Measurements from ENCODE around the gene VSIG10.
"Not testable (repeated sequence)": the region's sequence is repeated elsewhere in the genome, so short reads cannot be mapped to it uniquely, and the experiment has no call there.

Gene VSIG10, protein sequence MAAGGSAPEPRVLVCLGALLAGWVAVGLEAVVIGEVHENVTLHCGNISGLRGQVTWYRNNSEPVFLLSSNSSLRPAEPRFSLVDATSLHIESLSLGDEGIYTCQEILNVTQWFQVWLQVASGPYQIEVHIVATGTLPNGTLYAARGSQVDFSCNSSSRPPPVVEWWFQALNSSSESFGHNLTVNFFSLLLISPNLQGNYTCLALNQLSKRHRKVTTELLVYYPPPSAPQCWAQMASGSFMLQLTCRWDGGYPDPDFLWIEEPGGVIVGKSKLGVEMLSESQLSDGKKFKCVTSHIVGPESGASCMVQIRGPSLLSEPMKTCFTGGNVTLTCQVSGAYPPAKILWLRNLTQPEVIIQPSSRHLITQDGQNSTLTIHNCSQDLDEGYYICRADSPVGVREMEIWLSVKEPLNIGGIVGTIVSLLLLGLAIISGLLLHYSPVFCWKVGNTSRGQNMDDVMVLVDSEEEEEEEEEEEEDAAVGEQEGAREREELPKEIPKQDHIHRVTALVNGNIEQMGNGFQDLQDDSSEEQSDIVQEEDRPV
- total RNA-seq: 0.68 to 2.6 (median 1.3) reads per million in 4 experiments

DNA sequence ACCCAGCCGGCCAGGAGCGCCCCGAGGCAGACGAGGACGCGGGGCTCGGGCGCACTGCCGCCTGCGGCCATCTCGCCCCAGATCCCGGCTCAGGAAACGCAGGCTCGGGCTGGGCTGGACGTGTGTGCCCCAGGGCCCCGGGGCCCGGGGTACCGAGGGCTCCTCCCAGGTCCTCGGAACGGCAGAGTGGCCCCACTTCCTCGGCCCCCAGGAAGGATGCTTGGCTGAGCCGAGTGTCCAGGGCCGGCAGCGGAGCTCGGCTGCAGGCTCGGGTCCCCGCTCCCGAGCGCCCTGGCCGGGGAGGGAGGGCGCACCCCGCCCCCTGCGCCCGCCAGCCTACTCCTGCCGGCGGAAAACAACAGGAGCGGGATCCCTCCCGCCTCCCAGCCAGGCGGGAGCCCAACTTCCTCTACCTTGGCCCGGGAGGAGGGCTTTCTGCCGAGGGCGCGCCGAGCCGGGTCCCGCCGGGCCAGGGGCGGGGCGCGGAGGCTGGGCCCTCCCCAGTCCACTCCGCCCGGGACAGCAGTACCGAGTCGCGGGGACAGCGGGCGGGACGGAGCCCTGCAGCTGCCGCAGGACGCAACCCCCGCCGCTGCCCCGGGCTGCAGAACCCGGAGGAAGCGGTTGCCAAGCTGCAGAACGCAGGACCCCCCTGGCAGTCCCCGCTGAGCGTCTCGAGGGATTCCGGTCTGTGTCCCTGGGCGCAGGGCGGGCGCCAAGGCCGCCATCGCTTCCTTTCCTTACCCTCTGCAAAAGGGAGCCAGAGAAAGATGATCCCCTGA, at the start of gene VSIG10:
VSIG10 (minus strand) TSS at position 411 of the 782 bp plus-strand sequence; CDS start at position 71, 340 bp downstream.
- DNase-seq: no peak

DNA sequence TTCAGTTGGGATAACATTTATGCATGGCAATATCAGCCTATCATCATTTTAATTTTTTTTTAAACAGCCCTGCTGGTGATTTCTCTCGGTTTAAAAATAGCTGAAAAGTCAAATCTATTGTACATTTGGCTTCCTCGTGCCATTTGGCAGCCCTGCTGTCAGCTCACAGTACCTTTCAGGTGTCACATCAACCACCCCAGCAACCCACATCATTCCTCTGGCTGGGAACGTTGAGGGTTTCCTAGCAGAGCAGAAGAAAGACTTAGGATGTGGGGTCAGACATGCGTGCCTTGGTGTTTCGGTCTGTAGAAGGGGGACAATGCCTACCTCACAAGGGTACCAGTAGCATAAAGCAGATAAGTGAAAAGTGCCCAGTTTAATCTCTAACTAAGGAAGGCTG, 47.9 kb upstream of the VSIG10 start:
- DNase-seq: no peak

DNA sequence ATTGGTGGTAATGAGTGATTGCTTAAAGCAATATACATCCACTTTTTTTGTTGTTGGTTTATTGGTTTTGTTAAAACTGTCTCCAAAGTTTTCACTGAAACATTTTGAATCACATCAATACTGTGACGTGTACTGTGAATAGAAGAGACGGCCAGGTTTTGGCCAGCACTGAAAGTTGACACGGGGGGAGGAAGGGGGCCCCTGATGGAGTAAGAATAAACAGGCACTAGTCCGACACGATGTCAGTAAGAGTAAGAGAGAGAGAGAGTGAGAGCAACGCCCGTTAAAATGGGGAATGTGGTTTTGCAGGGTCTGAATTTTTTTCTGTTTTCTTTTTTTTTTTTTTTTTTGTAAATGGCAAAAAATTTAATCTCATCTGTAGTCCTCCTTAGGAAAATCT, 46.8 kb upstream of the VSIG10 start:
- no peak for DNase-seq

DNA sequence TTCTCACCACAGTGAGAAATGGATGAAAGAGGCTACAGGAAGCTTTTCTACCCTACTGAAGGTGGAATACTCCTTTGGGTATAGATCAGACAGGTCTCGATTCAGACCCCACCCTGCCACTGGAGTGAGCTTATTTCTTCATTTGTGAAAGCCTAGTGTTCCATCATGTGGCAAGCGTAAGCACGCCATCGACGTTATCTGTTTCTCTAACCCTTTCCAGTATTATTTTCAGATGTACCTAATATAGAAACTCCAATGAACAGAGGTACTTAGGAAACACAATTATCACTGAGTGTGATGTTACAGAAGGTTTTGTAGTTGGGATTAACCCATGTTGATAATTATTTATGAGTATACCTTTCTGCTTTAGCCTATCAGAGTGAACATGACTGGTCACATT, 44.5 kb upstream of the VSIG10 start:
- DNase-seq: no peak

DNA sequence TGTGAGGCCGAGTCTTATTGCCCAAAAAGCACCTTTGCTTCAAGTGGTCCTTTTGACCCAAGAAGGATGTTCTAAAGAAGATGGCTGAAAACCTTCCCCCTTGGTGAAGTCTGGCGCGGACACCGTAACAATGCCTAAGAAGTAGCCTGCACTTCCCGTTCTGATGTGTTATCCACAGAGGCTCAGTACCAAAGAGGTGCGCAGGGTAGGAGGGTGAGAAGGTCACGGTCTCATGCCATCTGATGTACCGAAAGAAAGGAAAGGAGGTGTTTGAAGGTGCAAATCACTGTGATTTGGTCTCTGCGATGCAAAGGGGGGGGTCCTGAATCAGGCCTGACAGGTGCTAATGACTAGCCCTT, 42.0 kb upstream of the VSIG10 start:
- no peak for DNase-seq

DNA sequence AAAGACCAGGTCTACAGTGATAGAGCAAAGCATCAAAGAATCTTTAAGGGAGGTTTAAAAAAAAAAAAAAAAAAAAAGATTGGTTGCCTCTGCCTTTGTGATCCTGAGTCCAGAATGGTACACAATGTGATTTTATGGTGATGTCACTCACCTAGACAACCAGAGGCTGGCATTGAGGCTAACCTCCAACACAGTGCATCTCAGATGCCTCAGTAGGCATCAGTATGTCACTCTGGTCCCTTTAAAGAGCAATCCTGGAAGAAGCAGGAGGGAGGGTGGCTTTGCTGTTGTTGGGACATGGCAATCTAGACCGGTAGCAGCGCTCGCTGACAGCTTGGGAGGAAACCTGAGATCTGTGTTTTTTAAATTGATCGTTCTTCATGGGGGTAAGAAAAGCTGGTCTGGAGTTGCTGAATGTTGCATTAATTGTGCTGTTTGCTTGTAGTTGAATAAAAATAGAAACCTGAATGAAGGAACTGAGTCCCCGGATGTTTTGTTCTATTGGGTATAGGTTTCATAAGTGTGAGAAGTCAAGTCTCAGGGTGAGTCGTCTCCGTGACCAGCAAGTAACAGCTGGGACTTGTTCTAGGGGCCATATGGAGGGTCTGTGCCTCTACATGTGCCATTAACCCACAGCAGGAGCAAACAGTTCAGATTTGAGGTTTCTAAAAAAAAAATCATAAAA, 41.4 kb upstream of the VSIG10 start:
- DNase-seq: no peak

DNA sequence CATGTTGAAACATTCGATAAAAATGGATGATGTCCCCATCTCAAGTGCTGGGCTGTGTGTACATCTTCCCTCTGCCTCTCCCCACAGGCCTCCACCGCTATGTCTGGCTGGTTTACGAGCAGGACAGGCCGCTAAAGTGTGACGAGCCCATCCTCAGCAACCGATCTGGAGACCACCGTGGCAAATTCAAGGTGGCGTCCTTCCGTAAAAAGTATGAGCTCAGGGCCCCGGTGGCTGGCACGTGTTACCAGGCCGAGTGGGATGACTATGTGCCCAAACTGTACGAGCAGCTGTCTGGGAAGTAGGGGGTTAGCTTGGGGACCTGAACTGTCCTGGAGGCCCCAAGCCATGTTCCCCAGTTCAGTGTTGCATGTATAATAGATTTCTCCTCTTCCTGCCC, 40.7 kb upstream of the VSIG10 start:
- no peak for DNase-seq

DNA sequence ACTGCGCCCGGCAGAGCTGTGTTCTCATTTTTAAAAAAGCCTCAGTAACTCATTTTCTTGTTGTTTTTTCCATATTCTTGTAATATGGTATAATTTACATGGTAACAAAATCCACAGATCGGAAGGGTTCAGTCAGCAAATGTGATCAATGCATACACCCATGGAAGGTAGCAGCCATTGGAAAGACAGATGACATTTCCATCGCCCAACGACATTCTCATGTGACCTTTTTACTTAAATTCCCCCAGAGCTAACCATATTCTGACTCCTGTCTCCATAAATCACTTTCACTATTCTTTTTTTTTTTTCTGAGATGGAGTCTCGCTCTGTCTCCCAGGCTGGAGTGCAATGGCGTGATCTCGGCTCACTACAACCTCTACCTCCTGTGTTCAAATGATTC, 37.0 kb upstream of the VSIG10 start:
- no peak for DNase-seq

DNA sequence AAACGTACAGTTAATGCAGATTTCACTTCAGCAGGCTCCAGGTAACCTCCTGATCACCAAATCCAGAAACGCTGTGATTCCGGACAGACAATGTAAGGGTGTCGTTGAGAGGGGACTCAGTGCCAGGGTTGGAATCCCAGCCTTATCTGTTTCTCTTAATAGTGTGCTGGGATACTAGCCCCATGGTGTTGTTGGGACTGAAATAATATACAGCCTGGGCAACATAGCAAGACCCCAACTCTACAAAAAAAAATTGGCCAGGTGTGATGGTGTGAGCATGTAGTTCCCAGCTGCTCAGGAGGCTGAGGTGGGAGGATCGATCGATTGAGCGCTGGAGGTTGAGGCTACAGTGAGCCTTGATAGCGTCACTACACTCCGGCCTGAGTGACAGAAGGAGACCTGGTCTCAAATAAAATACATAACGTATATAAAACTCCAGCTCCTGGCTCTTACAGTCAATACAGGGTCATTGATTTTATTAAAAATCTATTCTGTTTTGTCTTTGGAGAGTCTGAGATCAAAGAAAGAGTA, 33.4 kb upstream of the VSIG10 start:
- no peak for DNase-seq

DNA sequence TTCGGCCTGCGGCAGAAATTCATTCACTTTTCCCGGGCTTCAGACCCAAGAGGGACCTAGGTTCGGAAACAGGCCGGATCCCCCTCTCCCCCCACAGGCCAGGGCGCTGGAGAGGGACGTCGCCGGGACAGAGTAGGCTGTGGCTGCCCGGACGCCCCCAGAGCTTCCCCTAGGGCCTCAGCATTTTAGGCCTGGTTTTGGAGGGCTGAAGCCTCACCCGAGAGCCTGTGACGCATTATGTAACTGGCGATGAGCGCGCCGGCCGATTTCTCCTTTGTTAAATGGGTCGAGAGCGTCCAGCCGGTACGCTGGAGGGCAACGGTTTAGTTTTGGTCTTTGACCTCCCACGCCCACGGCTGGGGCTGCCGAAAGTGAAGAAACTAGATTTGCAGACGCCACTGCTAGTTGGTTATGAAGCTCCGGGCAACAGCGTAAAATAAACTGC, 32.8 kb upstream of the VSIG10 start:
- no peak for DNase-seq

DNA sequence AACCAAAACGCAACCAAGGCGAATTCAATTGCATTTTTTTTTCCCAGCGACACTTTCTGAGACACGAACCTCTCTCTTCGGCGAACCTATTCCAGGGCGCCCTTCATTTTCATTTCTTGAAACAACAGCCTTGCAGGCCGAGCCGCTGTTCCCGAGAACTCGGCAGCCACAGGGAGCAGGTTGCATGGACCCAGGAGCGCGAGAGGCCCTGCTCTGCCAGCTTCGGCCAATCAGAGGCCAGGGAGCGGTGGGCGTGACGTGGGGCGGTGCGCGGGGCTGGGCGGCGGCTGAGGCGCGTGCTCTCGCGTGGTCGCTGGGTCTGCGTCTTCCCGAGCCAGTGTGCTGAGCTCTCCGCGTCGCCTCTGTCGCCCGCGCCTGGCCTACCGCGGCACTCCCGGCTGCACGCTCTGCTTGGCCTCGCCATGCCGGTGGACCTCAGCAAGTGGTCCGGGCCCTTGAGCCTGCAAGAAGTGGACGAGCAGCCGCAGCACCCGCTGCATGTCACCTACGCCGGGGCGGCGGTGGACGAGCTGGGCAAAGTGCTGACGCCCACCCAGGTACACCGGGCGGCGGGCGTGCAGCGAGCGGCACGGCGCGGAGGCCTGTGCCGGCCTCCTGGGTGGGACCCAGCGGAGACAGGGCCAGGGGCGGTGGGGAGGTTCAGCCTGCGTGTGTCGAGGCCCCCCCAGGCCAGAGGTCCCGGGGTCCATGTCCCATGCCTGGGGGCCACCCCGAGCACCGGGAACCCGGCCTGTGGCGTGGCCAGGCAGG, 32.2 kb upstream of the VSIG10 start, which contains the start of gene PEBP1:
PEBP1 (plus strand) TSS at position 337 of the 771 bp plus-strand sequence; CDS start at position 423, 86 bp downstream.
- peak; percentile 86 for DNase-seq

DNA sequence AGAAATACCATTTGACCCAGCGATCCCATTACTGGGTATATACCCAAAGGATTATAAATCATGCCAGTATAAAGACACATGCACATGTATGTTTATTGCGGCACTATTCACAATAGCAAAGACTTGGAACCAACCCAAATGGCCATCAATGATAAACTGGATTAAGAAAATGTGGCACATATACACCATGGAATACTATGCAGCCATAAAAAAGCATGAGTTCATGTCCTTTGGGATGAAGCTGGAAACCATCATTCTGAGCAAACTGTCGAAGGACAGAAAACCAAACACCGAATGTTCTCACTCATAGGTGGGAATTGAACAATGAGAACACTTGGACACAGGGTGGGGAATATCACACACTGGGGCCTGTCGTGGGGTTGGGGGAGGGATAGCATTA, 25.6 kb upstream of the VSIG10 start:
- DNase-seq: not testable (repeated sequence)

DNA sequence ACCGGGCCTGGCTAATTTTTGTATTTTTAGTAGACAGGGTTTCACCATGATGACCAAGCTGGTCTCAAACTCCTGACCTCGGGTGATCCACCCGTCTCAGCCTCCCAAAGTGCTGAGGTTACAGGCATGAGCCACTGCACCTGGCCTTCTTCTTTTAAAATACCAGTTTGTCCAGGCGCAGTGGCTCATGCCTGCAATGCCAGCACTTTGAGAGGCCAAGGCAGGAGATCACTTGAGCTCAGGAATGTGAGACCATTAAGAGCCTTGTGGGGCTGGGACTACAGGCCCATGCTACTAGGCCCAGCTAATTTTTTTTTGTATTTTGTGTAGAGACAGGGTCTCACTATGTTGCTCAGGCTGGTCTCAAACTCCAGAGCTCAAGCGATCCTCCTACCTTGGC, 24.1 kb upstream of the VSIG10 start:
- DNase-seq: no peak

DNA sequence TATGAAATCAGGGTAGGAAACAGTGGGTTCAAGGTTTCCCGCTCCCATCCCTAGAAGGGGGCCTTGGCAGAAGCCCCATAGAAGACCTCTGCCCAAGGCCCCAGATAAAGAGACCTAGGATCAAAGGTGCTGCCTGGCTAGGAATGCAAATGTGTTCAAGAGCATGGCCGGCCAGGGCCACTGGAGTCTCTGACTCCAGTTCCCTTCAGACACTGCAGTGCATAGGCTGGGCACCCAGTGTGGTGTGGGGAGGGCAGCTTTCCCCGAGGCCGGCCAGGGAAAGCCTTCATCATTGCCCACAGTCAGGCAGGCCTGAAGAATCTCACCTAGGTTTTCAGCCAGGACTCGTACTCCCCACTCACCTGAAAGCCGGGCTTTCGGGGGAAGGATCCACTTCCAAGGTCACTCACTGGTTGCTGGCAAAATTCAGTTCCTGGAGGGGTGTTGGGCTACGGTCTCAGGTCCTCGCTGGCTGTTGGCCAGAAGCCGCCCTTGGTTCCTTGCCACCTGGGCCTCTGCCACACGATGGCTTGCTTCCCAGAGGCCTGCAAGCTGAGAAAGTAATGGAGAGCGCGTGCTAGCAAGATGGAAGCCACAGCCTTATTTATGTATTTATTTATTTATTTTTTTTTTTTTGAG, 22.4 kb upstream of the VSIG10 start:
- DNase-seq: no peak

DNA sequence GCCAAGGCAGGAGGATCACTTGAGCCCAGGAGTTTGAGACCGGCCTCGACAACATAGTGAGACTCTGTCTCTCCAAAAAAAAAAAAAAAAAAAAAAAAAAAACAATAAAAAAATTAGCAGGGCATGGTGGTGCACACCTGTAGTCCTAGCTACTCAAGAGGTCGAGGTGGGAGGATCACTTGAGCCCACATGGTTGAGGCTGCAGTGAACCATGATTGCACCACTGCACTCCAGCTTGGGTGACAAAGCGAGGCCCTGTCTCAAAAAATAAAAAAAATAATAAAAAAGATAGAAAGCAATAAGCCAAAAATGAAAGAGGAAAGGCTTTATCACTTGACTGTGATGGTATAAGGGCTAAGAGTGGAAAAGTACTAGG, 21.9 kb upstream of the VSIG10 start:
- DNase-seq: no peak

DNA sequence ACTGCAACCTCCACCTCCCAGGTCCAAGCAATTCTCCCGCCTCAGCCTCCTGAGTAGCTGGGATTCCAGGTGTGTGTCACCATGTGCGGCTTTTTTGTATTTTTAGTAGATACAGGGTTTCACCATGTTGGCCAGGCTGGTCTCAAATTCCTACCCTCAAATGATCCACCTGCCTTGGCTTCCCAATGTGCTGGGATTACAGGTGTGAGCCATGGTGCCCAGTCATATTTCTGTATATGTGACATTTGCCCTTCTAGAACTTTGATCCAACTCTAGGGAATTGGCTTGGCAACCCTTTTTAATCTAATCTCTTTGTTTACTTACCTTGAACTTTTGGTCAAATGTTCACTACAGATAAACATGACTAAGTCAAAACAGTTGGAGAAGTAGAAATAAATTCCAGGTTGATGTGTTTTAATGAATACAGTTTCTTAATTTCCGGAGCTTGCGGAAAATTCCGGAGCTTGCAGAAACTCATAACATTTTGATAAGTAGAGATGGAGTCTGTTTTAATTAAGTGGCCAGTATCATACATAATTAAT, 20.6 kb upstream of the VSIG10 start:
- no peak for DNase-seq

DNA sequence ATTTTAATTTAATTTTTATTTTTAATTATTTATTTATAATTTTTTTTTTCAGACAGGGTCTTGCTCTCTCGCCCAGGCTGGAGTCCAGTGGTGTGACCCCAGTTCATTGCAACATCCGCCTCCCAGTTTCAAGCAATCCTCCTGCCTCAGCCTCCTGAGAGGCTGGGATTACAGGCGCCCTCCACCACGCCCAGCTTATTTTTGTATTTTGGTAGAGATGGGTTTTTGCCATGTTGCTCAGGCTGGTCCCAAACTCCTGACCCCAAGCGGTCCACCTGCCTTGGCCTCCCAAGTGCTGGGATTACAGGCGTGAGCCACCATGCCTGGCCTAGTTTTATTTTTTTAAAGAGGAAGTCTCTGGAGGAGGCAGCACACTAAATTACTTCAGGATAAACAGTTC, 18.5 kb upstream of the VSIG10 start:
- DNase-seq: no peak

DNA sequence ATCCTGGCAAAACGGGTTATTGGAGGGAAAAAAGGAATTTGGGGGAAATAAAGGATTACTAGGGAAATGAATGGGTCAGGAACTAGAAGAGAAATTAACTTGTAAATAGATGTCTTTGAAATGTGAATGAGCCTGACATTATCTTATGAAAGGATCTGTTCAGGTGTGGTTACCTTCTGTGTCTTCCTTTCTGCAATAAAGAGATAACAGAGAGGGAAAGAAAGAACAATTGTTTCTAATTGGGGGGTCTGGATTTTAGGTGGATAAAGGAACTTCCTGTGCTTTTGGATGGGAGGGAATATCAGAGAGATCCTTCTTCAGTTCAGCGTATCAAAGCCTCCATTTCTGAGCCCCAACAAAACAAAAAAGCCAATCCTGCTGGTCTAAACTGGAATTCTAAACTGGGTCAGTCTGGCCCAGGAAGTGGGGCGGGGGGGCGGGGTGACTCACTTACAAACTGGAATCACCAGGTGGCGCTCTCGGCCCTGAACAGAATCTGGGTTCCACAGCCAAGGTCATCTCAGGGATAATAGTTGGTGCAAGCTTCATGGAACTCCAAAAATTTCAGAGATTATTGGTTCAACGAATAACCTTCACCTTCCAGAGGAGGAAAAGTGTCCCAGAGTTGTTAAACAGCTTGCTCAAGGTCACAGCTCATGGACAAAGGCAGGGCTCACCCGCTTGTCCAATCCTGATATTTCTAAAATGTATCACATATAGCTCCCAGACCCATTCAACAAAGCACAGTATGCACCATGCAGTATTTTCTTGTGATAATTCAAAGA, 17.0 kb upstream of the VSIG10 start:
- DNase-seq: peak; percentile 45

DNA sequence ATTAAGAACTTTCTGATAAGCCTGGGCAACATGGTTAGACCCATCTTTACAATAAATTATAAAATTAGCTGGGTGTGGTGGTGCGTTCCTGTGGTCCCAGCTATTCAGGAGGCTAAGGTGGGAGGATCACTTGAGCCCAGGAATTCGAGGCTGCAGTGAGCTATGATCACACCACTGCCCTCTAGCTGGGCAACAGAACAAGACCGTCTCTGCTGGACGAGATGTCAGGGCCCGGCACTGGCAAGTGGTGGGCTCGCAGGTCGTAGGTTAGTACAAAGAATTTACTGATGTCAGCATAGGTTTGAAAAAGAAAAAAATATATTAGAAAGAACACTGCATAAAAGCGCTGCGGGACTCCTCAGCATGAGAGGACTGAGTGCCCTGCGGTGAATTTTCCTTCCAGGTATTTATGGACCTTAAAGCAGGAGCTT, 15.7 kb upstream of the VSIG10 start:
- DNase-seq: no peak

DNA sequence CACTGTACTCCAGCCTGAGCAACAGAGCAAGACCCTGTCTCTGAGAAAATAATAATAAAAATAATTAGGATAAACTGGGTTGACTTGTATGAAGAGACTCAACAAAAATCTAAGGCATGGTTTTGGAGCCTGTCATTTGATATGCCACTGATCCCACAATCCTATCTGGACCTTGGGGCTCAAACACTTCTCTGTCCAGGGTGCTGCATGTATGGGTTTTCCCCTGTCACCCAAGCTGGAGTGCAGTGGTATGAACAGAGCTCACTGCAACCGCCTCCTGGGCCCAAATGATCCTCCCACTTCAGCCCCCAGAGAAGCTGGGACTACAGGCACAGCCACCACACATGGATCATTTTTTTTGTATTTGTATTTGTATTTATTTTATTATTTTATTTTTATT, 5.3 kb upstream of the VSIG10 start:
- no peak for DNase-seq

All from effector CD8-positive, alpha-beta T cell (primary cell).